Astrocyte of the cerebellum (primary cell): ENCODE measurements around the gene PPP1R16B.
A peak's percentile ranks its signal among the peaks of the same experiment; 100 is the strongest.

Experiments used
- DNase-seq: peaks from one replicate; pipeline ENCODE4 v3.0.0-alpha.2; 2011; ENCODE audit warnings: low read depth
- H3K4me3 ChIP-seq: 2 replicates; pipeline ENCODE4 v1.5.1; 2011; ENCODE audit warnings: mild to moderate bottlenecking, low read depth, low read length, moderate library complexity
- CTCF ChIP-seq: IDR thresholded peaks from 2 replicates; pipeline ENCODE4 v1.5.1; 2012; ENCODE audit warnings: low read length, low read depth, moderate library complexity, mild to moderate bottlenecking; ENCODE audit errors: missing control alignments
- in situ Hi-C: cut with HindIII; loops from 2 replicates; pipeline ENCODE4 v1.10.0; 2017; ENCODE audit warnings: low sequenced_read_pairs

PPP1R16B gene

GRCh38 chr20:38805502-38805957, at the start of gene PPP1R16B:
Gene PPP1R16B, plus strand, starts transcription at chr20:38805697. Its CDS starts 30,229 bp downstream, at chr20:38835926.
- no peak for DNase-seq
- TF ChIP-seq CTCF, result no peak
- in situ Hi-C loops, result no loop called here

GRCh38 chr20:38757145-38757775, 48.2 kb upstream of the PPP1R16B start:
- no peak overlapping the region for H3K4me3 ChIP-seq
- TF ChIP-seq CTCF, result no peak
- no peak for DNase-seq
- in situ Hi-C loops, result loop anchor here (10.0 kb wide), 1 partner anchor 112 kb away; no protein-coding TSS in a partner anchor

More at GRCh38 chr20:38805502-38805957, at the start of gene PPP1R16B:
- peak within 1 kb of the TSS; percentile 32 for H3K4me3 ChIP-seq

- no peak for DNase-seq
- H3K4me3 ChIP-seq, result no peak overlapping the region
- no peak for TF ChIP-seq CTCF
- in situ Hi-C loops, result loop anchor here (10.0 kb wide), 1 partner anchor 114 kb away; no protein-coding TSS in a partner anchor
Measured at GRCh38 chr20:38759106-38759505, 46.4 kb upstream of the PPP1R16B start.

GRCh38 chr20:38760978-38761377, 44.5 kb upstream of the PPP1R16B start:
- no peak for DNase-seq
- TF ChIP-seq CTCF, result no peak

GRCh38 chr20:38762174-38762573, 43.3 kb upstream of the PPP1R16B start:
- TF ChIP-seq CTCF, result no peak
- no peak overlapping the region for H3K4me3 ChIP-seq

More at GRCh38 chr20:38760978-38761377, 44.5 kb upstream of the PPP1R16B start:
- in situ Hi-C loops, result no loop called here
- no peak overlapping the region for H3K4me3 ChIP-seq

GRCh38 chr20:38763616-38764015, 41.9 kb upstream of the PPP1R16B start:
- TF ChIP-seq CTCF, result no peak
- in situ Hi-C loops, result no loop called here

More at GRCh38 chr20:38762174-38762573, 43.3 kb upstream of the PPP1R16B start:
- DNase-seq, result no peak
- in situ Hi-C loops, result no loop called here

More at GRCh38 chr20:38763616-38764015, 41.9 kb upstream of the PPP1R16B start:
- DNase-seq, result no peak
- no peak overlapping the region for H3K4me3 ChIP-seq
